Skeletal muscle cell (primary cell): ENCODE results near the gene PXDN.
A peak's percentile ranks its signal among the peaks of the same experiment; 100 is the strongest.

Experiments
- DNase-seq: peaks from one replicate; pipeline ENCODE4 v3.0.0-alpha.2; 2010; ENCODE audit warnings: low read depth
- H3K4me3 ChIP-seq: 2 replicates; pipeline ENCODE4 v1.5.1; 2011; ENCODE audit warnings: low read depth, mild to moderate bottlenecking, control low read depth, low read length, moderate library complexity

PXDN gene

GRCh38 chr2:1756456-1756855 is 12.1 kb upstream of the PXDN start:
- H3K4me3 ChIP-seq = no peak overlapping the region
- no peak for DNase-seq

- H3K4me3 ChIP-seq = no peak overlapping the region
- DNase-seq = no peak
Observed at GRCh38 chr2:1755436-1756191, 11.3 kb upstream of the PXDN start.

GRCh38 chr2:1754461-1755170 is 10.3 kb upstream of the PXDN start:
- no peak for DNase-seq
- no peak overlapping the region for H3K4me3 ChIP-seq

- DNase-seq = no peak
- H3K4me3 ChIP-seq = no peak overlapping the region
Observed at GRCh38 chr2:1754046-1754445, 9.7 kb upstream of the PXDN start.

GRCh38 chr2:1752751-1753150 is 8.4 kb upstream of the PXDN start:
- no peak overlapping the region for H3K4me3 ChIP-seq
- DNase-seq = no peak

GRCh38 chr2:1751767-1752725 is 7.7 kb upstream of the PXDN start:
- no peak for DNase-seq
- no peak overlapping the region for H3K4me3 ChIP-seq

GRCh38 chr2:1750933-1751766 is 6.8 kb upstream of the PXDN start:
- no peak overlapping the region for H3K4me3 ChIP-seq
- peak; percentile 53 for DNase-seq

- no peak overlapping the region for H3K4me3 ChIP-seq
- no peak for DNase-seq
Observed at GRCh38 chr2:1750270-1750932, 6.1 kb upstream of the PXDN start.

GRCh38 chr2:1749489-1750119 is 5.3 kb upstream of the PXDN start:
- no peak overlapping the region for H3K4me3 ChIP-seq
- no peak for DNase-seq

- H3K4me3 ChIP-seq = no peak overlapping the region
- no peak for DNase-seq
Observed at GRCh38 chr2:1748741-1749488, 4.6 kb upstream of the PXDN start.

- H3K4me3 ChIP-seq = no peak overlapping the region
- DNase-seq = no peak
Observed at GRCh38 chr2:1748176-1748740, 3.9 kb upstream of the PXDN start.

- no peak overlapping the region for H3K4me3 ChIP-seq
- no peak for DNase-seq
Observed at GRCh38 chr2:1747065-1747941, 3.0 kb upstream of the PXDN start.

- no peak for DNase-seq
- H3K4me3 ChIP-seq = no peak overlapping the region
Observed at GRCh38 chr2:1746174-1747064, 2.1 kb upstream of the PXDN start.

GRCh38 chr2:1745171-1746023 is 1.1 kb upstream of the PXDN start:
- peak overlapping the region; percentile 74 for H3K4me3 ChIP-seq
- no peak for DNase-seq

- H3K4me3 ChIP-seq = peak overlapping the region; percentile 74
- no peak for DNase-seq
Observed at GRCh38 chr2:1744151-1744445, 217 bp downstream of the PXDN start.
